ENCODE measurements around the gene ZNF45.

DNA sequence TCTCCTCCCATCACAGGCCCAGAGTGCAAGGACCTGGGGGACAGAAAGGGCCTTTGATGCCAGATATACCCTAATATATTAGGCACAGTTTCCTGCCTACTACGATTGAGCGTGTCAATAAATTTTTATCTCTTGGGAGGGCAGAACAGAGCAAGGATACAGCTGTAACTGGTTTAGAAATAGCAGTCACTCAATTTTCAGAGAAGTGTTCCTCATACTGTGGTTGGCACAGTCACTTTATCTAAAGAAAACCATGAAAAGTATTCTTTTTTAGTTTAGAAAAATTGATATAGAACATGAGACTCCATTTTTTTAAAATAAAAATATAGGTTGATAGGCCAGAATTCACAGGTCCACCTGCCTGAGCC is 48.4 kb upstream of the ZNF45 start:
- no peak for TF ChIP-seq POLR2AphosphoS5 (IDR thresholded peaks at IDR 0.05)
- TF ChIP-seq, protein P1, sequence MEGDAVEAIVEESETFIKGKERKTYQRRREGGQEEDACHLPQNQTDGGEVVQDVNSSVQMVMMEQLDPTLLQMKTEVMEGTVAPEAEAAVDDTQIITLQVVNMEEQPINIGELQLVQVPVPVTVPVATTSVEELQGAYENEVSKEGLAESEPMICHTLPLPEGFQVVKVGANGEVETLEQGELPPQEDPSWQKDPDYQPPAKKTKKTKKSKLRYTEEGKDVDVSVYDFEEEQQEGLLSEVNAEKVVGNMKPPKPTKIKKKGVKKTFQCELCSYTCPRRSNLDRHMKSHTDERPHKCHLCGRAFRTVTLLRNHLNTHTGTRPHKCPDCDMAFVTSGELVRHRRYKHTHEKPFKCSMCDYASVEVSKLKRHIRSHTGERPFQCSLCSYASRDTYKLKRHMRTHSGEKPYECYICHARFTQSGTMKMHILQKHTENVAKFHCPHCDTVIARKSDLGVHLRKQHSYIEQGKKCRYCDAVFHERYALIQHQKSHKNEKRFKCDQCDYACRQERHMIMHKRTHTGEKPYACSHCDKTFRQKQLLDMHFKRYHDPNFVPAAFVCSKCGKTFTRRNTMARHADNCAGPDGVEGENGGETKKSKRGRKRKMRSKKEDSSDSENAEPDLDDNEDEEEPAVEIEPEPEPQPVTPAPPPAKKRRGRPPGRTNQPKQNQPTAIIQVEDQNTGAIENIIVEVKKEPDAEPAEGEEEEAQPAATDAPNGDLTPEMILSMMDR (IDR thresholded peaks at IDR 0.05 in 8 of 11, conservative IDR thresholded peaks at IDR 0.05 in 3 of 11), result no peak

Measured in spleen (tissue), 7 donors.